Fibroblast of skin of back (primary cell): Measurements from ENCODE around the gene ENG.

Experiments
- DNase-seq: peaks from one replicate; pipeline ENCODE4 v3.0.0-alpha.2; 2013

The ENG gene

DNA sequence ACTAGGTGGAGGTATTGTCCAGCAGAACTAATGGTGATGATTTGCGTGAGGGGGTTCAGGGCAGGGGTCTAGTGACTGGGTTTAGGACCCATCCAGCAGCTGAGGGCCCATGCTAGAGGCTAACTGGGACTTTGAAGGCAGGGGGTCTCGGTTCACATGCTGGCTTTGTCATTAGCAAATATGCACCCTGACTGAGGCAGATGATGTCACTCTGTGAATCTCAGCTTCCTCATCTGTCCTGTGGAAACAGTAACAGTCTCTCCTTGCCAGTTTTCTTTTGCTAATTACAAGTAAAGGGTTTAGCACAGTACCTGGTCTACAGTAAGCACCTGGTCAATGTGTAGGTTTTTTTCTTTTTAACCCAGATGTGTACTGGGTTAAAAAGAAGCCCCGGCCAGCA is 81.2 kb downstream of the ENG start:
- no peak for DNase-seq

GRCh38 chr9:127772603-127773002 is 81.9 kb downstream of the ENG start:
- no peak for DNase-seq

DNA sequence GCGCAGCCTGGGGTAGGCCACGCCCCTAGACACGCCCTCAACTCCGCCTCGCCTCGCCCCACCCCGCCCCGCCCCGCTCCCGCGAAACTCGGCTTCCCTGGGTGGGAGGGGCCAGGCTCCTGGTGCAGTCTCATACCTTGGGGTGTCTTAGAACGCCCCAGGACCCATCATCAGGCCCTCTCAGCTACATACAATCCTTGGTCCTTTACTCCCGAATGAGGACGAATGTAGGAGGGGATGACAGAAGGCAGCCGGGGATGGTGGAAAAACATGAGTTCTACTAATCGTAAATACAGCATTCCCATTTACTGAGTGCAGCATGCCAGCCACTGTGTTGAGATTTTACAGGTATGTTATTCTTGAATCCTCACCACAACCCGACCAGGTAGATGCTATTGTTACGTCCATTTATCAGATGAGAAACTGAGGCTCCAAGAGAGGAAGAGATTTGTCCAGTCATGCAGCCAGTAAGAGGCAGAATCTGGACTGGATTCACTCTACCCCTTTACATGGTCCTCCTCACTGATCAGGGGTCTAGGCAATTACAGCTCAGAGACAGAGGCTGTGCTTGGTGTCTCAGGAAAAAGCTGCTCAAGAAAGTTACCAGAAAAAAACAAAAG is 82.8 kb downstream of the ENG start:
- DNase-seq = no peak

GRCh38 chr9:127770905-127771569 is 83.4 kb downstream of the ENG start:
- peak; percentile 97 for DNase-seq

DNA sequence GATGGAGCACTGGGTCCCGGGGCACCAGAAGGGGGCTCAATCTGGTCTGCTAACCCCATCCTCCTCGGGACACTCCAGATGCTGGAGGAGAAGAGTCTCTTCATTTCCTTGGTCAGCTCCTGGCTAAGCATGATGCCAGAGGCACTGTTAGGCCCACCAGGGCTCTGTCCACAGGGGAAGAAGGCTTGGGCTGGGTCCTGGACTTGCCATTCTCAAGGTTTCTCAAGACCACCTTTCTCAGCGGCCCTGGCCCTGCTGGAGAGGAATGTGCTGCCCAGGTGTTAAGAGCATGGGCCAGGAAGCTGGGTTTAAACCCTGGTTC is 83.9 kb downstream of the ENG start:
- no peak for DNase-seq

- DNase-seq = no peak
These were observed 84.4 kb downstream of the ENG start for GRCh38 chr9:127769929-127770582.

DNA sequence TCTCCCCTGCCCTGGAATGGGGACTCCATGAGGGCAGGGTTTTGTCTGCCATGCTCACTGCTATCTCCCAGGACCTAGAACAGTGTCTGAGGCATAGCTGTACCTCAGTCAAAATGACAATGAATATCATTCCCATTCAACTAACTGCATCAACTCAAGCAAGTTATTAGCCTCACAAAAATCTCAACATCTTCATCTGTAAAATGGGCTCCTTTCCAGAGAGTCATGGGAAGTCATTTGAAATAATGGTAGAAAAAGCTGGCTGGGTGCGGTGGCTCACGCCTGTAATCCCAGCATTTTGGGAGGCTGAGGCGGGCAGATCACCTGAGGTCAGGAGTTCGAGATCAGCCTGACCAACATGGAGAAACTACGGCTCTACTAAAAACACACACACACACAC is 85.4 kb downstream of the ENG start:
- DNase-seq = no peak

DNA sequence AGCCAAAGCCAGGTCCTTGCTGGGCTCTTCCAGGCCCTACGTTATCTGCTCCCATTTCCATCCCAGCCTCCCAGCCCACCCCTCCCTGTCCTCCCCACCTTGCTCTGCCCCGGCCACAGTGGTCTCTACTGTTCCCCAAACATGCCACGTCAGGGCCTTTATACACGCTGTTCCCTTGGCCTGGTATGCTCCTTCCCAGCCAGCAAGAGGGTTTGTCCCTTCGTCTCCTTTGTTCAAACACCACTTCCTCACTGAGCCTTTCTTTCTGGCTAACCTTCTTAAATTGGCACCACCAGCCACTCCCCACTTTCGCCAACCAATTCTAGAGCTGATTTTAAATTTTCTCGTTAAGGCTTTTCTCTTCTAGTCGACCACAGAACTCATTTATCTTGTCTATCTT is 85.8 kb downstream of the ENG start:
- DNase-seq = no peak

DNA sequence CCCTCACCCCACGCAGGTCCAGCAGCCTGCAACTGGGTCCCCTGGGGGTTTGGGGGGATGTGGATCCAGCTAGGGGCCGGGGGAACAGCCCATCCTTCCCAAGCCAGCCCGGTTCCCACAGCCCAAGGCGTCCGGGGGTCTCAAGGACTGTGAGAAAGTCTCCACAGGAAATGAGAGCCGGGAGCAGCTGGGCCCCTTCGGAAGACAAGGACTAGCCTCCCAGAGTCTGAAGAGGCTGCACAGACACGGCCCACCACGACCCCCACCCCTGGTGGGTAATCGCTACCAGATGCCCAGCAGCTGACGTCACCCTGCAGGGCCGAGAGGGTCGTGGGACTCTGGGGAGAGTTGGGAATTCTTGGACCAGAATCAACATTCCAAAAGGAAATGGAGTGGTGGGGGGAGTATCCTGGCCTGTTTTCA is 86.5 kb downstream of the ENG start:
- peak; percentile 74 for DNase-seq

- no peak for DNase-seq
These were observed 87.0 kb downstream of the ENG start for GRCh38 chr9:127767410-127767809.

GRCh38 chr9:127765418-127765817 is 89.0 kb downstream of the ENG start:
- no peak for DNase-seq
